OCI-LY7 (cell line): Measurements from ENCODE around the gene GRB10. TPM values are rescaled to one million over a fixed set of nuclear protein-coding genes. Genes with fewer than 3 reads are reported as not detected.

Source experiments
- BruUV-seq: library from RNA; stranded (reverse); fragments of 400-500 nt; replicated peaks from 2 replicates; lab custom pipeline; 2021; lab: Mats Ljungman, UMichigan
- CTCF ChIA-PET: fragments of 300-600 bp; sonication (Branson Sonifier 250); formaldehyde crosslinking; loops from one replicate; lab custom pipeline; 2022; ENCODE audit warnings: antibody characterized with exemption; ENCODE audit not compliant: unreplicated experiment; lab: Charles Lee
- POLR2A ChIA-PET: fragments of 300-600 bp; sonication (Branson Sonifier 250); formaldehyde crosslinking; loops from one replicate; lab custom pipeline; 2022; ENCODE audit warnings: antibody characterized with exemption; lab: Charles Lee
- DNase-seq: peaks from one replicate; pipeline ENCODE4 v3.0.0-alpha.2; 2015; ENCODE audit warnings: low spot score
- H2AFZ ChIP-seq: fragments of 200-600 bp; sonication (generic), shearing (Covaris generic); 2 replicates; pipeline ENCODE4 v1.6.1; 2014; ENCODE audit warnings: mild to moderate bottlenecking, antibody characterized with exemption, low read length, moderate library complexity
- H3K27ac ChIP-seq: fragments of 200-600 bp; sonication (generic); 2 replicates; pipeline ENCODE4 v1.5.1; 2014; ENCODE audit warnings: mixed run types, low read depth, mild to moderate bottlenecking, moderate library complexity, low read length, inconsistent platforms; ENCODE audit not compliant: poor library complexity, severe bottlenecking
- H3K36me3 ChIP-seq: fragments of 200-600 bp; sonication (generic); 2 replicates; pipeline ENCODE4 v1.6.1; 2014; ENCODE audit warnings: mild to moderate bottlenecking, antibody characterized with exemption, low read length, moderate library complexity, mixed read lengths; ENCODE audit not compliant: insufficient read depth
- H3K4me1 ChIP-seq: fragments of 200-600 bp; sonication (generic); 2 replicates; pipeline ENCODE4 v1.5.1; 2014; ENCODE audit warnings: mild to moderate bottlenecking, low read length; ENCODE audit not compliant: insufficient read depth, poor library complexity, severe bottlenecking
- H3K4me2 ChIP-seq: fragments of 200-600 bp; sonication (generic); 2 replicates; pipeline ENCODE4 v1.6.1; 2014; ENCODE audit warnings: mild to moderate bottlenecking, low read length
- H3K4me3 ChIP-seq: fragments of 200-600 bp; sonication (generic); 2 replicates; pipeline ENCODE4 v1.5.1; 2014; ENCODE audit warnings: mild to moderate bottlenecking, low read depth, low read length; ENCODE audit not compliant: poor library complexity, severe bottlenecking
- H3K79me2 ChIP-seq: fragments of 200-600 bp; sonication (generic); 2 replicates; pipeline ENCODE4 v1.6.1; 2016; ENCODE audit warnings: low read depth, mild to moderate bottlenecking, low read length, moderate library complexity, mixed read lengths; ENCODE audit not compliant: insufficient read depth
- H3K9me2 ChIP-seq: fragments of 200-600 bp; sonication (generic); 2 replicates; pipeline ENCODE4 v1.6.1; 2016; ENCODE audit warnings: mild to moderate bottlenecking, low read length, mixed read lengths; ENCODE audit not compliant: insufficient read depth
- H3K9me3 ChIP-seq: fragments of 200-600 bp; sonication (generic); 2 replicates; pipeline ENCODE4 v1.6.1; 2014; ENCODE audit warnings: mild to moderate bottlenecking, mixed run types, low read length, mixed read lengths
- H4K20me1 ChIP-seq: fragments of 200-600 bp; sonication (generic); 2 replicates; pipeline ENCODE4 v1.6.1; 2014; ENCODE audit warnings: mild to moderate bottlenecking, antibody characterized with exemption, low read length, moderate library complexity, mixed read lengths; ENCODE audit not compliant: insufficient read depth
- EZH2phosphoT487 ChIP-seq: fragments of 200-600 bp; sonication (generic); IDR thresholded peaks from 2 replicates; pipeline ENCODE4 v1.6.1; 2018; ENCODE audit warnings: low read depth, borderline replicate concordance, mild to moderate bottlenecking, mixed run types, antibody characterized with exemption, low read length, moderate library complexity, mixed read lengths
- intact Hi-C: fragments of 100-400 bp; cut with micrococcal nuclease; formaldehyde crosslinking; loops from one replicate; pipeline ENCODE4 v1.10.0; 2022; ENCODE audit not compliant: unreplicated experiment
- total RNA-seq, 2 experiments: library from RNA; depleted of rRNA in 1 of 2; stranded (reverse); fragments of >200 nt in 1 of 2; shearing (Covaris generic) in 1 of 2; gene quantifications; 2 replicates each; pipeline ENCODE4 v1.2.3, GENCODE V29; 2014 to 2022
- TF ChIP-seq, protein P1 (sequence below): fragments of 200-600 bp; sonication (generic); conservative IDR thresholded peaks from 2 replicates; pipeline ENCODE4 v1.5.1; 2014; ENCODE audit warnings: mild to moderate bottlenecking, antibody characterized with exemption, low read length, moderate library complexity, mixed read lengths

The GRB10 gene
- total RNA-seq, 2 experiments from 2014 or later = not detected

DNA sequence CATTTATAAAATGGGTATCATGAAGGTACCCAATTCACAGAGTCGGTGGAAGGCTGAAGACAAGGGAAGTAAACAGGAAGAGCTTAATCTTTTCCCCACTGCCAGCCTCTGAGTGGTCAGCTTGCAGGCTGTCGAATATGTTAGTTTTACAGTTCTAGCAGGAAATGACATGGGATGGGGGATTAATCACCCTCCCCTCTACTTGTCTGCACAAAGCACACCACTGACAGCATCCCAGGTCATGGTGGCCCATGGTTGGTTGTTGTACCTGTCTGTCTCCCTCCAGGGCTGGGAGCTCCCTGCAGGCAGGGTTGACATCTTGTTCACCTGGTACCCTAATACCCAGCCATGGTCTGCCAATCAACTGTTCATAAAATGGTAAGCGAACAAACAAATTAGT is 55.6 kb downstream of the GRB10 start:
- H3K9me3 ChIP-seq = no peaks in the 10 kb centered on the region
- H3K4me1 ChIP-seq = no peaks in the 10 kb centered on the region
- intact Hi-C loops = no loop called here
- H3K36me3 ChIP-seq = no peaks in the 10 kb centered on the region
- no peaks in the 10 kb centered on the region for H4K20me1 ChIP-seq
- H3K4me3 ChIP-seq = no peak overlapping the region
- no TSS peak for BruUV-seq
- no peaks in the 10 kb centered on the region for H3K9me2 ChIP-seq
- no peak for DNase-seq
- no peak overlapping the region for H3K4me2 ChIP-seq
- ChIA-PET CTCF (no interaction called here), POLR2A (no interaction called here)
- no peak overlapping the region for H2AFZ ChIP-seq
- no peak overlapping the region for H3K27ac ChIP-seq
- no peak for TF ChIP-seq EZH2phosphoT487
- no peaks in the 10 kb centered on the region for H3K79me2 ChIP-seq

DNA sequence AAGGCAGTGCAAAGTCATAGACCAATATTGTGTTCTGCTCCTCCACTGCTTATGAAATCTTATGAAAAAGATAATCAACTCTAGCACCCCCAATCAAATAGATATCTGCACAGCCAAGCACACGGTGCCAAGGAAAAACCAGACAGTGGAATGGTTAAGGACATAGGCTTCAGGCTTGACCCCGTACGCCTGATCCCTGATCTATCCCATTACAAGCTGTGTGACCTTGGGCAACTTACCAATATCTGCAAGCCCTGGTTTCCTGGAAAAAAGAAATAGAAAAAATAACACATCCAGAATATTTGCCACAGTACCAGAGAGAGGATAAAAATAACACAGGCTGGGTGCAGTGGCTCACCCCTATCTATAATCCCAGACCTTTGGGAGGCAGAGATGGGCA is 56.9 kb downstream of the GRB10 start:
- CTCF ChIA-PET = no interaction called here
- Histone ChIP-seq H3K79me2 (no peaks in the 10 kb centered on the region), H3K36me3 (no peaks in the 10 kb centered on the region), H3K4me2 (no peak overlapping the region), H4K20me1 (no peaks in the 10 kb centered on the region), H3K4me3 (no peak overlapping the region), H2AFZ (no peak overlapping the region), H3K9me2 (no peaks in the 10 kb centered on the region), H3K27ac (no peak overlapping the region), H3K4me1 (no peaks in the 10 kb centered on the region), H3K9me3 (no peaks in the 10 kb centered on the region)
- DNase-seq = no peak
- no peak for TF ChIP-seq EZH2phosphoT487
- TF ChIP-seq, protein P1, sequence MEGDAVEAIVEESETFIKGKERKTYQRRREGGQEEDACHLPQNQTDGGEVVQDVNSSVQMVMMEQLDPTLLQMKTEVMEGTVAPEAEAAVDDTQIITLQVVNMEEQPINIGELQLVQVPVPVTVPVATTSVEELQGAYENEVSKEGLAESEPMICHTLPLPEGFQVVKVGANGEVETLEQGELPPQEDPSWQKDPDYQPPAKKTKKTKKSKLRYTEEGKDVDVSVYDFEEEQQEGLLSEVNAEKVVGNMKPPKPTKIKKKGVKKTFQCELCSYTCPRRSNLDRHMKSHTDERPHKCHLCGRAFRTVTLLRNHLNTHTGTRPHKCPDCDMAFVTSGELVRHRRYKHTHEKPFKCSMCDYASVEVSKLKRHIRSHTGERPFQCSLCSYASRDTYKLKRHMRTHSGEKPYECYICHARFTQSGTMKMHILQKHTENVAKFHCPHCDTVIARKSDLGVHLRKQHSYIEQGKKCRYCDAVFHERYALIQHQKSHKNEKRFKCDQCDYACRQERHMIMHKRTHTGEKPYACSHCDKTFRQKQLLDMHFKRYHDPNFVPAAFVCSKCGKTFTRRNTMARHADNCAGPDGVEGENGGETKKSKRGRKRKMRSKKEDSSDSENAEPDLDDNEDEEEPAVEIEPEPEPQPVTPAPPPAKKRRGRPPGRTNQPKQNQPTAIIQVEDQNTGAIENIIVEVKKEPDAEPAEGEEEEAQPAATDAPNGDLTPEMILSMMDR = no peak
- POLR2A ChIA-PET = no interaction called here
- BruUV-seq = no TSS peak
- intact Hi-C loops = no loop called here

DNA sequence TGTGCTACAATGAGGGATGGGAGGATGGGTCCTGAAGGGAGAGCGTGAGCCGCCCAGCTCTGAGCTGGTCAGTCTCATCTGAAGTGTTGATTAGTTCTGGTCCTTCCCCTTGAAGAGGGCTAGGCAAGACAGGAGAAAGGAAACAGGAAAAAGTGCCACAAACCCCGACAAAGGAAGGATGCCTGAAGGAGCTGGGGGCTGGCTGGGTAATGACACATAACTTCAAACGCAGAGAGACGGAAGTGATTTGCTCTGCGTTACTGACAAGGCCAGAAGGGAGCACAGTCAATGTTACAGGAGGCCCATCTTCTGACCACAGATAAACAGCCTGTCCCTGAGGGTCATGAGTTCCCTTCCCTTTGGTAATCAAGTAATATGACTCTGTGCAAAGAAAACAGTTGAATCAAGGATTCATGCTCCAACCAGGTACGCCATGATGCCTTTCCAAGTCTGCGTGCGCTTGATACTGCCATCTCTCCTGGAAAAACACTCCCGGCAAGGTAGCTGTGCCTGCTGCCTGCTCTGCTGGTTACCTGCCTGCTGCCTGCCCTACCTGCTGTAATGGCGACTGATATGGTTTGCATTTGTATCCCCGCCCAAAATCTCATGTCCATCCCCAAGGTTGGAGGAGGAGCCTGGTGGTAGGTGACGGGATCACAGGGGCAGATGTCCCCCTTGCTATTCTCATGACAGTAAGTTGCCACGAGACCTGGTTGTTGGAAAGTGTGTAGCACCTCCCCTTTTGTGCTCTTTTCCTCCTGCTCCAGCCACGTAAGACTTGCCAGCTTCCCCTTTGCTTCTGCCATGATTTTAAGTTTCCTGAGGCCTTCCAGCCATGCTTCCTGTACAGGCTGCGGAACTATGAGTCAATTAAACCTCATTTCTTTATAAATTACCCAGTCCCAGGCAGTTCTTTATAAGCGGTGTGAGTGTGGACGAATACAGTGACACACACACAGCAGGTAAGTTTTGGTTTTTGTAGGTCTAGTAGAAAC is 57.9 kb downstream of the GRB10 start:
- Histone ChIP-seq H3K9me3 (no peaks in the 10 kb centered on the region), H3K4me3 (no peak overlapping the region), H3K4me2 (no peak overlapping the region), H4K20me1 (no peaks in the 10 kb centered on the region), H3K9me2 (no peaks in the 10 kb centered on the region), H3K27ac (no peak overlapping the region), H2AFZ (no peak overlapping the region), H3K36me3 (no peaks in the 10 kb centered on the region), H3K79me2 (no peaks in the 10 kb centered on the region), H3K4me1 (no peaks in the 10 kb centered on the region)
- no peak for TF ChIP-seq EZH2phosphoT487
- TF ChIP-seq, protein P1 = no peak
- ChIA-PET CTCF (interaction anchor here (0.6 kb wide), 1 partner anchor 87 kb away, joined by 3 read pairs; no protein-coding TSS in a partner anchor), POLR2A (no interaction called here)
- no TSS peak for BruUV-seq
- DNase-seq = no peak
- intact Hi-C loops = no loop called here
